ENCODE data around the gene CXCL14. TPM values are rescaled to one million over a fixed set of nuclear protein-coding genes. Genes with fewer than 3 reads are reported as not detected.
A peak's percentile ranks its signal among the peaks of the same experiment; 100 is the strongest.

The CXCL14 gene
- total RNA-seq, 1 experiment from 2014 or later: not detected

DNA sequence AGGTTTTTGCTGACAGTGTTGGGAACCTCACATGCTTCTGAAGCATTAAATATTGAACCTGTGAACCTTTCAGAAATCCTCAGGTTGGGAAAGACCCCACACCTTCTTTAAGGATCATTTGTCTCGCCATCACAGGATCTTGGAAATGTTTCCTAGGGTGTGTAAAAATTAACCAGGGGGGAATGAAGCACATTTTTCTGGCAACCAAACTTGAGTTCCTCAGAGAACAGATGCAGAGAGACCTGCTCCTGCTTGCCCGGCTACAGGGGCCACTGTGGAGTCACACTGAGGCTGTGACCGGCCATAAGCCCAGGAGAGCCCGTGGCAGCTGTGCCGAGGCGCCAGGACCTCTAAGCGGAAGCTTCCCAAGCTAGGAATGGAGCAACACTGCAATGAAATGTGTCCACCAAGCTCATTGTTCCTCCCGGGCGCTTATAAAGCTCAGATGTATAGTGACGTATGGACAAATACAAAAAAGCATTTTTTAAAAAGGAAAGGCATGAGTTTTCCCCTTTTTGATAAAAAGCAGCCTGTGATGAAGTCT lies 7.7 kb downstream of the CXCL14 start:
- no peak overlapping the region for H2AFZ ChIP-seq (ENCODE audit: low read length)
- no peak overlapping the region for H3K9ac ChIP-seq (ENCODE audit: low read length)
- H3K9me2 ChIP-seq (replicated peaks; ENCODE audit: low read length): no peaks in the 10 kb centered on the region
- BruUV-seq (replicated peaks): no TSS peak
- TF ChIP-seq EZH2 (IDR thresholded peaks at IDR 0.05; ENCODE audit: low read length, unreplicated experiment): no peak
- TF ChIP-seq, protein P1, sequence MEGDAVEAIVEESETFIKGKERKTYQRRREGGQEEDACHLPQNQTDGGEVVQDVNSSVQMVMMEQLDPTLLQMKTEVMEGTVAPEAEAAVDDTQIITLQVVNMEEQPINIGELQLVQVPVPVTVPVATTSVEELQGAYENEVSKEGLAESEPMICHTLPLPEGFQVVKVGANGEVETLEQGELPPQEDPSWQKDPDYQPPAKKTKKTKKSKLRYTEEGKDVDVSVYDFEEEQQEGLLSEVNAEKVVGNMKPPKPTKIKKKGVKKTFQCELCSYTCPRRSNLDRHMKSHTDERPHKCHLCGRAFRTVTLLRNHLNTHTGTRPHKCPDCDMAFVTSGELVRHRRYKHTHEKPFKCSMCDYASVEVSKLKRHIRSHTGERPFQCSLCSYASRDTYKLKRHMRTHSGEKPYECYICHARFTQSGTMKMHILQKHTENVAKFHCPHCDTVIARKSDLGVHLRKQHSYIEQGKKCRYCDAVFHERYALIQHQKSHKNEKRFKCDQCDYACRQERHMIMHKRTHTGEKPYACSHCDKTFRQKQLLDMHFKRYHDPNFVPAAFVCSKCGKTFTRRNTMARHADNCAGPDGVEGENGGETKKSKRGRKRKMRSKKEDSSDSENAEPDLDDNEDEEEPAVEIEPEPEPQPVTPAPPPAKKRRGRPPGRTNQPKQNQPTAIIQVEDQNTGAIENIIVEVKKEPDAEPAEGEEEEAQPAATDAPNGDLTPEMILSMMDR (conservative IDR thresholded peaks at IDR 0.05; ENCODE audit: low read depth, low read length): no peak
- TF ChIP-seq EZH2phosphoT487 (IDR thresholded peaks at IDR 0.05; ENCODE audit: borderline replicate concordance, low read length): no peak
- H3K27ac ChIP-seq (ENCODE audit: low read length): no peak overlapping the region
- ATAC-seq (no peak), DNase-seq (no peak)
- no peaks in the 10 kb centered on the region for H3K79me2 ChIP-seq (ENCODE audit: low read length)
- H3K36me3 ChIP-seq (ENCODE audit: low read depth, low read length): no peaks in the 10 kb centered on the region
- no peaks in the 10 kb centered on the region for H3F3A ChIP-seq (ENCODE audit: low read length, unreplicated experiment)
- H3K4me2 ChIP-seq (ENCODE audit: low read length): no peak overlapping the region
- H4K20me1 ChIP-seq (ENCODE audit: low read length): no peaks in the 10 kb centered on the region
- H3K4me1 ChIP-seq (ENCODE audit: insufficient read depth, low read length): no peaks in the 10 kb centered on the region
- POLR2A ChIA-PET (ENCODE audit: unreplicated experiment): no interaction called here
- intact Hi-C loops (cut with micrococcal nuclease): no loop called here
- no peak overlapping the region for H3K4me3 ChIP-seq (ENCODE audit: low read length)
- H3K27me3 ChIP-seq (ENCODE audit: low read length): no peaks in the 10 kb centered on the region; the same call in 1 of the 2 replicates
- H3K9me3 ChIP-seq (ENCODE audit: low read length): no peaks in the 10 kb centered on the region
- CTCF ChIA-PET: no interaction called here

DNA sequence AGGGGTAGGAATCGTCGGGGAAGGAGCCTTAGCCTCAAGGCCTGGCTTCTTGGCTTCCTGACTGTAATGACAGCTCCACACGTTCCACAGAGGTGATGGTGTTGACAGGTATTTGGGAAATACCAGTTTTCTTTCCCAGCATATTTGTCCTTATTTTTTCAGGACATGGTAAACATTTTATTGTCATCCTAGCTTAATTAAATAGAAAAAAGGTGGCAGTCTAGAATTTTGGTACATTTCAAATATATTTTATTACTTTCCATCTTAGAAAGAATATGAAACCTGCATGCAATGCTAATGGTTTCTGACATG lies 8.4 kb downstream of the CXCL14 start:
- H3K9me3 ChIP-seq (ENCODE audit: low read length): no peaks in the 10 kb centered on the region
- H3K79me2 ChIP-seq (ENCODE audit: low read length): no peaks in the 10 kb centered on the region
- ATAC-seq (no peak), DNase-seq (no peak)
- TF ChIP-seq EZH2phosphoT487 (IDR thresholded peaks at IDR 0.05; ENCODE audit: borderline replicate concordance, low read length): no peak
- TF ChIP-seq EZH2 (IDR thresholded peaks at IDR 0.05; ENCODE audit: low read length, unreplicated experiment): no peak
- TF ChIP-seq, protein P1 (conservative IDR thresholded peaks at IDR 0.05; ENCODE audit: low read depth, low read length): 0 out of 2 replicates have a peak, but pooled peaks have one; percentile 3
- no peak overlapping the region for H3K4me2 ChIP-seq (ENCODE audit: low read length)
- no peak overlapping the region for H3K4me3 ChIP-seq (ENCODE audit: low read length)
- no peaks in the 10 kb centered on the region for H3K9me2 ChIP-seq (replicated peaks; ENCODE audit: low read length)
- H3K4me1 ChIP-seq (ENCODE audit: insufficient read depth, low read length): no peaks in the 10 kb centered on the region
- ChIA-PET POLR2A (ENCODE audit: unreplicated experiment) (no interaction called here), CTCF (no interaction called here)
- intact Hi-C loops (cut with micrococcal nuclease): no loop called here
- H3K27me3 ChIP-seq (ENCODE audit: low read length): no peaks in the 10 kb centered on the region; the same call in 1 of the 2 replicates
- BruUV-seq (replicated peaks): no TSS peak
- H3K36me3 ChIP-seq (ENCODE audit: low read depth, low read length): no peaks in the 10 kb centered on the region
- H2AFZ ChIP-seq (ENCODE audit: low read length): no peak overlapping the region
- no peaks in the 10 kb centered on the region for H3F3A ChIP-seq (ENCODE audit: low read length, unreplicated experiment)
- H3K27ac ChIP-seq (ENCODE audit: low read length): no peak overlapping the region
- no peaks in the 10 kb centered on the region for H4K20me1 ChIP-seq (ENCODE audit: low read length)
- no peak overlapping the region for H3K9ac ChIP-seq (ENCODE audit: low read length)

DNA sequence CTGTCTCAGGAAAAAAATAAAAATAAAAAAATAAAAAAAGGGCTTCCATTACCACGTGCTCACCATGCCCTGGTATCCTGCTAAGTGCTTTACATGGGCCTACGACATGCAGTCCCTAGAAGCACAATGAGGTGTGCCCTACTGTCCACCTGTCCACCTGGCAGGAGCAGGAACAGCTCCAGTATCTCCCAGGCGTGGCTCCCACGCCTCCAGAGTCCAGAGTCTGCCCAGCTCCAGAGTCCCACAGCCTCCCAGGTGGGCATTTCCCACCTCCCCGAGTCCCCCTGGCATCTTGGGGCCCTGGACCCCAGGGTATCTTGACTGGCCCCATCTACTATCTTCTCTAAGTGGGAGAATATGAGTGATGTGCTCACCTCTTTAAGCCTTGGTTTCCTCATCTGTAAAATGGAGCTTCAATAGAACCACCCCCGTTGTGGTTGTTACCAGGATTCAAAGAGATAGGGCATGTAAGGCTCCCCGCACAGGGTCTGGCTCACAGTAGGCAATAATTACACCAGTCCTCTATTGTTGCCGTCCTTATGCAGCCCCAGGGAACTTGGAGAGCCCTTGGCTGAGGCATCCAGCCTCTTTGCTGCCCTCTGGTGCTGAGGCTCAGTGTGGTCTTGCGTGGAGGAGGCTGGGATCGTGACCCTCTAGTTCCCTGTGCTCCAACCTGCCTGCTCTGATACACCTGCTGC lies 8.9 kb downstream of the CXCL14 start:
- TF ChIP-seq, protein P1 (conservative IDR thresholded peaks at IDR 0.05; ENCODE audit: low read depth, low read length): peak; percentile 63
- TF ChIP-seq EZH2 (IDR thresholded peaks at IDR 0.05; ENCODE audit: low read length, unreplicated experiment): no peak
- intact Hi-C loops (cut with micrococcal nuclease): loop anchor here (10.0 kb wide), 2 partner anchors 255 to 495 kb away; no protein-coding TSS in a partner anchor
- no peaks in the 10 kb centered on the region for H3K9me3 ChIP-seq (ENCODE audit: low read length)
- H3K27ac ChIP-seq (ENCODE audit: low read length): no peak overlapping the region
- no peak overlapping the region for H2AFZ ChIP-seq (ENCODE audit: low read length)
- peak; percentile 55 for DNase-seq
- no peak overlapping the region for H3K9ac ChIP-seq (ENCODE audit: low read length)
- H3K4me2 ChIP-seq (ENCODE audit: low read length): no peak overlapping the region
- no peaks in the 10 kb centered on the region for H3K36me3 ChIP-seq (ENCODE audit: low read depth, low read length)
- no peaks in the 10 kb centered on the region for H3K4me1 ChIP-seq (ENCODE audit: insufficient read depth, low read length)
- H4K20me1 ChIP-seq (ENCODE audit: low read length): no peaks in the 10 kb centered on the region
- ChIA-PET CTCF (no interaction called here), POLR2A (ENCODE audit: unreplicated experiment) (no interaction called here)
- H3K4me3 ChIP-seq (ENCODE audit: low read length): no peak overlapping the region
- peak; percentile 88 for ATAC-seq
- no TSS peak for BruUV-seq (replicated peaks)
- no peaks in the 10 kb centered on the region for H3K79me2 ChIP-seq (ENCODE audit: low read length)
- H3K9me2 ChIP-seq (replicated peaks; ENCODE audit: low read length): no peaks in the 10 kb centered on the region
- no peaks in the 10 kb centered on the region; the same call in 1 of the 2 replicates for H3K27me3 ChIP-seq (ENCODE audit: low read length)
- H3F3A ChIP-seq (ENCODE audit: low read length, unreplicated experiment): no peaks in the 10 kb centered on the region

Measured in PC-3 (cell line).